Nephron progenitor cell (in vitro differentiated cells): ENCODE data around the gene STAT6.

Experiments used
- DNase-seq: peaks from one replicate; pipeline ENCODE4 v3.0.0; 2021
- H3K27ac Mint-ChIP-seq: 2 replicates; pipeline ENCODE4 v1.8.0; 2021; ENCODE audit warnings: mild to moderate bottlenecking, moderate library complexity, mixed read lengths
- H3K27me3 Mint-ChIP-seq: 2 replicates; pipeline ENCODE4 v1.8.0; 2021; ENCODE audit warnings: mild to moderate bottlenecking, low read depth, mixed read lengths; ENCODE audit not compliant: poor library complexity
- H3K36me3 Mint-ChIP-seq: 2 replicates; pipeline ENCODE4 v1.8.0; 2021; ENCODE audit warnings: low read depth, mixed read lengths
- H3K4me1 Mint-ChIP-seq: 2 replicates; pipeline ENCODE4 v1.8.0; 2021; ENCODE audit warnings: mixed read lengths
- H3K4me3 Mint-ChIP-seq: 2 replicates; pipeline ENCODE4 v1.8.0; 2021; ENCODE audit warnings: mild to moderate bottlenecking, moderate library complexity, mixed read lengths
- H3K9me3 Mint-ChIP-seq: 2 replicates; pipeline ENCODE4 v1.8.0; 2021; ENCODE audit warnings: mild to moderate bottlenecking, moderate library complexity, mixed read lengths
- TF ChIP-seq, protein P1 (sequence below): fragments of 200-600 bp; sonication (generic); IDR thresholded peaks from 2 replicates; pipeline ENCODE4 v1.5.0; 2021; ENCODE audit warnings: antibody characterized with exemption

Gene STAT6

GRCh38 chr12:57157588-57158173, 46.5 kb upstream of the STAT6 start:
- TF ChIP-seq, protein P1, sequence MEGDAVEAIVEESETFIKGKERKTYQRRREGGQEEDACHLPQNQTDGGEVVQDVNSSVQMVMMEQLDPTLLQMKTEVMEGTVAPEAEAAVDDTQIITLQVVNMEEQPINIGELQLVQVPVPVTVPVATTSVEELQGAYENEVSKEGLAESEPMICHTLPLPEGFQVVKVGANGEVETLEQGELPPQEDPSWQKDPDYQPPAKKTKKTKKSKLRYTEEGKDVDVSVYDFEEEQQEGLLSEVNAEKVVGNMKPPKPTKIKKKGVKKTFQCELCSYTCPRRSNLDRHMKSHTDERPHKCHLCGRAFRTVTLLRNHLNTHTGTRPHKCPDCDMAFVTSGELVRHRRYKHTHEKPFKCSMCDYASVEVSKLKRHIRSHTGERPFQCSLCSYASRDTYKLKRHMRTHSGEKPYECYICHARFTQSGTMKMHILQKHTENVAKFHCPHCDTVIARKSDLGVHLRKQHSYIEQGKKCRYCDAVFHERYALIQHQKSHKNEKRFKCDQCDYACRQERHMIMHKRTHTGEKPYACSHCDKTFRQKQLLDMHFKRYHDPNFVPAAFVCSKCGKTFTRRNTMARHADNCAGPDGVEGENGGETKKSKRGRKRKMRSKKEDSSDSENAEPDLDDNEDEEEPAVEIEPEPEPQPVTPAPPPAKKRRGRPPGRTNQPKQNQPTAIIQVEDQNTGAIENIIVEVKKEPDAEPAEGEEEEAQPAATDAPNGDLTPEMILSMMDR: no peak
- no peak for DNase-seq
- Mint-ChIP-seq H3K4me3 (no peak overlapping the region), H3K36me3 (peaks cover 76% of the 10 kb centered on the region), H3K4me1 (peaks cover 50% of the 10 kb centered on the region), H3K27ac (peak overlapping the region; percentile 77), H3K27me3 (no peaks in the 10 kb centered on the region), H3K9me3 (no peaks in the 10 kb centered on the region)

DNA sequence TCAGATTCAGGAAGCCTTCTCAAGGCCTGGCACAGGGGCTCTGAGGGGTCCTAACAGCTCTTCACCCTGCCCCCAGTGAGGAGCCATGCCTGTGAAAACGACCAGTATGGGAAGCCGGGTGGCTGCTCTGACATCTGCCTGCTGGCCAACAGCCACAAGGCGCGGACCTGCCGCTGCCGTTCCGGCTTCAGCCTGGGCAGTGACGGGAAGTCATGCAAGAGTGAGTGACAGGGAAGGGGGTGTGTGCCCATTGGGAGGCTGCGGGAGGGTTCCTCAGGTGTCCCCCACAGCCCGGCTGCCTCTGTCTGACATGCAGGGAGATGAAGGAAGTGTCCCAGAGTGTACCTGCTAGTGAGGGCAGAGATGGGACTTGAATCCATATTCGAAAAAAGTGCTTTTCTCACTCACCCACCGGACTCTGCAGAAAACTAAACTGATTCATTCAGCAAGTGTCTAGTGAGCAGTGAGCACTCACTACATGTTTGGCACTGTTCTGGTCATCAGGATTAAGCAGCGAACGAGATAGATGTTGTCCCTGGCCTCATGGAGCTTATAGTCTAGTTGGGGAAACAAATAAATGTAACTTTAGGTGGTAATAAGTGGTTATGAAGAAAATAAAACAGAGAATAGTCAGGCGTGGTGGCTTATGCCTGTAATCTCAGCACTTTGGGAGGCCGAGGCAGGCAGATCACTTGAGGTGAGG, 45.7 kb upstream of the STAT6 start:
- H3K4me1 Mint-ChIP-seq: peaks cover 50% of the 10 kb centered on the region
- TF ChIP-seq, protein P1: no peak
- peaks cover 67% of the 10 kb centered on the region for H3K36me3 Mint-ChIP-seq
- no peak for DNase-seq
- H3K27me3 Mint-ChIP-seq: no peaks in the 10 kb centered on the region
- no peak overlapping the region for H3K27ac Mint-ChIP-seq
- H3K4me3 Mint-ChIP-seq: no peak overlapping the region
- no peaks in the 10 kb centered on the region for H3K9me3 Mint-ChIP-seq

- Mint-ChIP-seq H3K4me1 (peaks cover 47% of the 10 kb centered on the region), H3K36me3 (peaks cover 68% of the 10 kb centered on the region), H3K4me3 (no peak overlapping the region), H3K9me3 (no peaks in the 10 kb centered on the region), H3K27ac (no peak overlapping the region), H3K27me3 (no peaks in the 10 kb centered on the region)
- DNase-seq: no peak
- TF ChIP-seq, protein P1: no peak
Measured at GRCh38 chr12:57154804-57155434, 43.8 kb upstream of the STAT6 start.

DNA sequence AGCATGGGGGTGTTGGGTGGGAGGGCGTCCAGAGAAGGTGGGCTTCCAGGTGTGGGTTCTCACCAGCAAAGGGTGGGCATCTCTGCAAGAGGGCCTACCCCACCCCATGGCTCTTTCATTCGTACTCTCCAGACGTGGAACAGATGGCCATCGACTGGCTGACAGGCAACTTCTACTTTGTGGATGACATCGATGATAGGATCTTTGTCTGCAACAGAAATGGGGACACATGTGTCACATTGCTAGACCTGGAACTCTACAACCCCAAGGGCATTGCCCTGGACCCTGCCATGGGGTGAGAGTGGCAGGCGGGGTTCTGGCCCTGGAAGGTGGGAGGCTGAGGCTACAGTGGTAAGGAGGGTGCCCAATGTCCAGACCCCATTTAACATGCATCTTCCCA, 42.9 kb upstream of the STAT6 start:
- Mint-ChIP-seq H3K4me3 (no peak overlapping the region), H3K27ac (no peak overlapping the region), H3K4me1 (peaks cover 47% of the 10 kb centered on the region), H3K9me3 (no peaks in the 10 kb centered on the region), H3K27me3 (peaks cover 3% of the 10 kb centered on the region), H3K36me3 (peaks cover 76% of the 10 kb centered on the region)
- TF ChIP-seq, protein P1: no peak
- no peak for DNase-seq

DNA sequence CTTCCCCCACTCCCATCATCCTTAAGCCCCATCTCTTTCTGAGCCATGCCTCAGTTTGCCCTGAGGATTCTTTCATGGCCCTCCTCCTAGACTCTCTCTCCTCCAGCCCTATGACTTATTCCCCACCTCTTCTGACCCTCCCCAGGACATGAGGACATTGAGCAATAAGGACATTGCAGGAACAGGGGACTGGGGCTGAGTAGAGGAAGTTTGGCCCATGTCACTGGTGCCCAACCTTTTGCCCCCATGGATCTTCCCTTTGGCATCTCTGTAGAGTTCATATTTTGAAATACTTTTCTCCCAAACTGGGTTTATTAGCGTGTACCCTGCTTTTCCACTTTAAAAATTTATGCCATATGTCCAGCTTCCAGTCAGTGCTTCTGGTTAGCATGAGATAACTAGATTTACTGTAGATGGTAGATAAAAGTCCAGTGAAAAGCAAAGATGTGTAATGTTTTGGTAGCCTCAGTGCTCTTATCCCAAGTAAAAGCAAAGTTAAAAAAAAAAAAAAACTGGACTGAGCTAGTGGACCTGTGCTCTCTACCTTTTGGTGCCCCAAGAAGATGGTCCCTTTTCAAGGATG, 42.3 kb upstream of the STAT6 start:
- no peaks in the 10 kb centered on the region for H3K9me3 Mint-ChIP-seq
- no peak overlapping the region for H3K4me3 Mint-ChIP-seq
- peaks cover 47% of the 10 kb centered on the region for H3K4me1 Mint-ChIP-seq
- H3K36me3 Mint-ChIP-seq: peaks cover 76% of the 10 kb centered on the region
- peak overlapping the region; percentile 79 for H3K27ac Mint-ChIP-seq
- no peak for DNase-seq
- TF ChIP-seq, protein P1: no peak
- peaks cover 5% of the 10 kb centered on the region for H3K27me3 Mint-ChIP-seq
